ENCODE results near the gene ADD1. TPM values are rescaled to one million over a fixed set of nuclear protein-coding genes. Genes with fewer than 3 reads are reported as not detected.

ADD1 gene
- total and polyA plus RNA-seq, 11 donors, result 179 to 275 (median 215) TPM

DNA sequence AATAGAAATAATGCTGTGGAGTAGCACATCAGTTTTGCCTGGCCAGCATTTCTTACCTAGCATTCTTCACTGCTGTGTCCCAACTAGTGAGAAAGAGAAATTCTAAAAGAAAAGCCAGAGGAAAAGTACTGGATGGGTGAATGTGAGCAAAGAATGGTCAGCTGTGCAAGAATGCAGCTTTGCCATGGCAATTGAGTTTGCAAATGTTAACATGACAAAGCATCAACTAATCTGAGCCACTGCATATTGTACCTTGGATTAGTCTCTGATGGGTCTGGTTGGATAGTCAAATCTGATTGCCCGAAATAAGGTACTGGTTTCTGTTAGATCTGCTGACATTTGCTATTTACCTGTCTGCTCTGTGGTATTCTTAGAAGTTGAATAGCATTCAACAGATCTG lies 38.7 kb downstream of the ADD1 start:
- Histone ChIP-seq H3K36me3 (peaks cover 0 to 95% (median 83%) of the 10 kb centered on the region in 9 donors), H3K4me1 (peaks cover 0 to 41% (median 14%) of the 10 kb centered on the region in 12 donors), H3K27ac (peak overlapping the region in 2 of 12 donors; percentile 4 to 7)

DNA sequence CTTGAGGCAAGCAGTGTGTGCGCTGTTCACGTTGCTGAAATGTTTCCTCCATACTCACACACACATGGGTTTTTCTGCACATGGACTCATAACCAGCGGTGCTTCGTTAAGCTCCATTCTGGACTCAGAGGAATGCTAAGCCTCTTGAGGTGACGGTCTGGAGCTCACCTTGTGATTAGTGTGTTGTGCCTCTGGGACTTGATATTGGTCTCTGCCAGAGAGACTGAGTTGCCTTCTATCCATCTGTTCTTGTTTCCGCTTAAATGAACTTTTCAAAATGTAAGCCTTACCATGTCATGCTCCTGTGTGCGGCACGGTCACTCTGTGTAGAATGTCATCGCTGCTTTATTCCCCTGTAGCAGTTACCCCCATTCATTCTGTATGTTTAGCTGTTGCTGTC lies 42.5 kb downstream of the ADD1 start:
- Histone ChIP-seq H3K27ac (peak overlapping the region in 1 of 12 donors; percentile 18), H3K36me3 (peaks cover 0 to 88% (median 80%) of the 10 kb centered on the region in 9 donors), H3K4me1 (peaks cover 0 to 31% (median 12%) of the 10 kb centered on the region in 12 donors), H3K9me3 (no peaks in the 10 kb centered on the region), H3K27me3 (no peaks in the 10 kb centered on the region), H3K4me3 (no peak overlapping the region)
- no peak for DNase-seq
- ATAC-seq, result peak in 2 of 4 donors; percentile 29 to 42
- WGBS, 4 donors, result 72 to 83% (median 75%) methylated on average over 9 of the region's 9 CpGs
- intact Hi-C loops (cut with DNase I), result loop anchor here in 2 of 10 donors (5.0 kb wide), 3 partner anchors 39 to 124 kb away; partner anchors contain the start of gene ADD1 (in 1 of the 2)
- TF ChIP-seq, protein P1, sequence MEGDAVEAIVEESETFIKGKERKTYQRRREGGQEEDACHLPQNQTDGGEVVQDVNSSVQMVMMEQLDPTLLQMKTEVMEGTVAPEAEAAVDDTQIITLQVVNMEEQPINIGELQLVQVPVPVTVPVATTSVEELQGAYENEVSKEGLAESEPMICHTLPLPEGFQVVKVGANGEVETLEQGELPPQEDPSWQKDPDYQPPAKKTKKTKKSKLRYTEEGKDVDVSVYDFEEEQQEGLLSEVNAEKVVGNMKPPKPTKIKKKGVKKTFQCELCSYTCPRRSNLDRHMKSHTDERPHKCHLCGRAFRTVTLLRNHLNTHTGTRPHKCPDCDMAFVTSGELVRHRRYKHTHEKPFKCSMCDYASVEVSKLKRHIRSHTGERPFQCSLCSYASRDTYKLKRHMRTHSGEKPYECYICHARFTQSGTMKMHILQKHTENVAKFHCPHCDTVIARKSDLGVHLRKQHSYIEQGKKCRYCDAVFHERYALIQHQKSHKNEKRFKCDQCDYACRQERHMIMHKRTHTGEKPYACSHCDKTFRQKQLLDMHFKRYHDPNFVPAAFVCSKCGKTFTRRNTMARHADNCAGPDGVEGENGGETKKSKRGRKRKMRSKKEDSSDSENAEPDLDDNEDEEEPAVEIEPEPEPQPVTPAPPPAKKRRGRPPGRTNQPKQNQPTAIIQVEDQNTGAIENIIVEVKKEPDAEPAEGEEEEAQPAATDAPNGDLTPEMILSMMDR (IDR thresholded peaks at IDR 0.05), result no peak
- TF ChIP-seq POLR2A (IDR thresholded peaks at IDR 0.05), result no peak

More for the DNA sequence above, 38.7 kb downstream of the ADD1 start:
- WGBS, 4 donors, result 94 to 95% (median 95%) methylated on average over 1 of the region's 1 CpG
- ATAC-seq, result no peak
- TF ChIP-seq POLR2A (IDR thresholded peaks at IDR 0.05), result no peak
- TF ChIP-seq, protein P1 (IDR thresholded peaks at IDR 0.05), result no peak
- intact Hi-C loops (cut with DNase I), result loop anchor here in 1 of 10 donors (5.0 kb wide), 1 partner anchor 35 kb away; no protein-coding TSS in a partner anchor
- no peak for DNase-seq
- no peaks in the 10 kb centered on the region for H3K27me3 ChIP-seq
- H3K4me3 ChIP-seq, result no peak overlapping the region
- H3K9me3 ChIP-seq, result no peaks in the 10 kb centered on the region

DNA sequence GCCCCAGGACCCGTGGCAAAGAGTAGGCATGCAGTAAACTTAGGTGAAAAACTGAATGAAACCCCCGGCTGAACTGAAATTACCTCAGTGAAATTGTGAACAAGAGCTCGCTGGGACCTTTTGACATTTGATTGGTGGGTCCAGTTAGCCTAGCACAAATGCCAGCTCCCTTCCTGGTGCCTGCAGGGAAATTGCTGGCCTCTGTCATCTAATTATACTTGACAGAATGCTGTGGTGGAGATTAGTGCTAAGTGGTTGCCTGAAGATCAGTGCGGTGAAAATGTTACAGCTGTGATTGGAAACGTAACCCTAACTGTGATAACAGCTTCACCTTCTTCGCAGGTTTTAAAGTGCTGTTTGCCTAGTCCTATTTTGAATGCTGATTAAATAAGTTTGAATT lies 43.0 kb downstream of the ADD1 start:
- intact Hi-C loops (cut with DNase I), result loop anchor here in 2 of 10 donors (5.0 kb wide), 3 partner anchors 39 to 124 kb away; partner anchors contain the start of gene ADD1 (in 1 of the 2)
- no peak for TF ChIP-seq POLR2A (IDR thresholded peaks at IDR 0.05)
- TF ChIP-seq, protein P1 (IDR thresholded peaks at IDR 0.05), result no peak
- peak in 3 of 5 donors; percentile 28 to 46 (median 32) for DNase-seq
- H3K4me1 ChIP-seq, result peaks cover 0 to 36% (median 15%) of the 10 kb centered on the region in 12 donors
- 40 to 53% (median 42%) methylated on average over 6 of the region's 6 CpGs for WGBS, 4 donors
- H3K27ac ChIP-seq, result peak overlapping the region in 2 of 12 donors; percentile 8 to 18
- H3K36me3 ChIP-seq, result peaks cover 0 to 84% (median 76%) of the 10 kb centered on the region in 9 donors
- H3K4me3 ChIP-seq, result no peak overlapping the region
- peak; percentile 88 to 96 (median 95) for ATAC-seq
- H3K27me3 ChIP-seq, result no peaks in the 10 kb centered on the region
- no peaks in the 10 kb centered on the region for H3K9me3 ChIP-seq

DNA sequence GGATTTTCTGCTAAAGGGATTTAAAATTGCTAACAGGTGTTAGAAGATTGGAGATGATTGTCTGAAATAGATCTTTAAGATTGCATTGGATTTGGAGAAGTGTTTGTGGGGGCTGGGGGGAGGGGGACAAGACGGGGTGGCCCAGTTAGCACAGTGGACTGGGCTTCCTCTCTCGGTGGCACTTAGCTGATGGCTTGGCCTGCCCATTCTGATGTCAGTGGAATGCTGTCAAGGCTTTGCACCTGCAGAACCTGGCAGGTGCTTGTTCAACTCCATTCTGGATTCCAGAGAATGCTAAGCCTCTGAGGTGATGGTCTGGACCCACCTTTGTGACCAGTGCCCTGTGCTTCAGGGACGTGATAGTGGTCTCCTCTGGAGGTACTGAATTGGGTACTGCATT lies 43.7 kb downstream of the ADD1 start:
- TF ChIP-seq POLR2A (IDR thresholded peaks at IDR 0.05), result no peak
- TF ChIP-seq, protein P1 (IDR thresholded peaks at IDR 0.05), result no peak
- intact Hi-C loops (cut with DNase I), result loop anchor here in 2 of 10 donors (5.0 kb wide), 3 partner anchors 40 to 125 kb away; partner anchors contain the start of gene ADD1 (in 1 of the 2)
- Histone ChIP-seq H3K9me3 (no peaks in the 10 kb centered on the region), H3K4me1 (peaks cover 0 to 36% (median 16%) of the 10 kb centered on the region in 12 donors), H3K27me3 (no peaks in the 10 kb centered on the region), H3K4me3 (no peak overlapping the region), H3K27ac (peak overlapping the region in 1 of 12 donors; percentile 8), H3K36me3 (peaks cover 0 to 84% (median 68%) of the 10 kb centered on the region in 9 donors)
- WGBS, 4 donors, result 54 to 81% (median 67%) methylated on average over 3 of the region's 3 CpGs
- DNase-seq (no peak), ATAC-seq (no peak)

Data from heart left ventricle (tissue), 16 donors.